NCI-H1436 treated with DMSO at 0.1 percent for 48 hours (cell line): Measurements from ENCODE around the gene ERF.

Experiments used
- DNase-seq: peaks from one replicate; lab custom pipeline; 2025; lab: John Stamatoyannopoulos, UW

ERF gene

DNA sequence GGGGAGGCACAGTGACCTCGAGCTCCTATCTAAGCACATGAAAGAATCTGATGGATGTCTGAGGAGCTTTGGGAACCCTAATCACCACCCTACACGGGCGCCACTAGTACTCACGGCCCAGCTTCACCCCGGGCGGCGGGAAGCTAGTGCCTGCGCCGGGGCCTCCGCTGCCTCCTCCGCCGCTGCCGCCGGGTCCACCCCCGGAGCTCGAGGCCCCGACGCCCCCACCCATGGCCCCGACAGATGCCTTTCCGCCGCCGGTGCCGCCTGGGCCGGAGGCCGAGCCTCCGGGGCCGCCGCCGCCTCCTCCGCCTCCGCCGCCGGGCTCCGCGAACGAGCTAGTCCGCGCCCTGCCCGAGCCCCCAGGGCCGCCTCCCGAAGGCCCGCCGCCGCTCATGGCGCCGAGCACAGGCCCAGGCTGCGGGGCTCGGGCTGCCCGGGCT lies 12.8 kb downstream of the ERF start:
- no peak for DNase-seq

GRCh38 chr19:42241279-42241678 lies 13.6 kb downstream of the ERF start:
- DNase-seq, result no peak

- DNase-seq, result no peak
These were observed 15.2 kb downstream of the ERF start for GRCh38 chr19:42239544-42240220.

DNA sequence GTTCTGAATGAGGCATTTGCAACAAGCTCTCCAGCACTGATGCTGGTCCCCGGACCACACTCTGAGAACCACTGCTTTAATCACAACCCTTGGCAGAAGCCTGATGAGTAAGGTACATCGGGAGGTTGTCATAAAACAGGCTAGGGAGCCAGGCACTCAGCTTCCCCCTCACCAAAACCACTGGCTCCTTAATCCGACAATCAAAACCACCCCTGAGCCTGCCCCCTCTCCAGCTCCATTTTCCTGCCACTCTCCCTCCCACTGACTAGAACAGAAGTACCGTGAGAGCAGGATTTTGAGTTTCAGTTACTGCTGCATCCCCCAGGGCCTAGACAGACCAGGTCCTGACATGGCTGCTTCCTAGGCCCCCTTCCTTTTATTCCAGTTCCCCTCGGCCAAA lies 19.7 kb downstream of the ERF start:
- no peak for DNase-seq

- no peak for DNase-seq
These were observed 20.6 kb downstream of the ERF start for GRCh38 chr19:42234364-42234763.

DNA sequence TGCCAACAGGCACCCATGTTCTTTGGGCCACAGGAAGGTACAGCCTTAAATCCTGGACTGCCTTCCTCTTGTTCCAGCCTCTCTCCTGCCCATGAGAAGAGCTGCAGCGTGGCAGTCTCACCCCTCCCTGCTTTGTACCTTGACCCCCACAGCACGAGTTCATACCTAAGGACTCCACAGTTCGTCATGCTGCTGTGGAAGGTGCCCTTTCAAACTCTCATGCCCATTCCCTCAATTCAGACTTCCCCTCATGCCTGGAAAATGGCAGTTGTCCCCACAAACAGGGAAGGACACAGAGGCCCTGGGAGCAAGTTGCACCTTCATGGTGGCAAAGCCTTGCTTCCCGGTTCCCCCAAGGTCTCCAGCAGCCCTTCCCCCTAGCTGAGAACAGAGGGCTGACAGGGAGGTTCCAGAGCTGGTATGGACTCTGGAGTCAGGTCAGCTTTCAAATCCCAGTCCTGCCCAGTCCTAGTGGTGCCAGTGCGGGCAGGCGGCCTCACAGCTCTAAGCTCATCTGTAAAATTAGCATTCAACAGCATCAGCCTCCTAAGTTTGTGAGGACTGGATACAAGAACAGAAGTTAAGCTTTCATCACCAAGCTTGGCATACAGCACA lies 21.1 kb downstream of the ERF start:
- DNase-seq, result no peak

DNA sequence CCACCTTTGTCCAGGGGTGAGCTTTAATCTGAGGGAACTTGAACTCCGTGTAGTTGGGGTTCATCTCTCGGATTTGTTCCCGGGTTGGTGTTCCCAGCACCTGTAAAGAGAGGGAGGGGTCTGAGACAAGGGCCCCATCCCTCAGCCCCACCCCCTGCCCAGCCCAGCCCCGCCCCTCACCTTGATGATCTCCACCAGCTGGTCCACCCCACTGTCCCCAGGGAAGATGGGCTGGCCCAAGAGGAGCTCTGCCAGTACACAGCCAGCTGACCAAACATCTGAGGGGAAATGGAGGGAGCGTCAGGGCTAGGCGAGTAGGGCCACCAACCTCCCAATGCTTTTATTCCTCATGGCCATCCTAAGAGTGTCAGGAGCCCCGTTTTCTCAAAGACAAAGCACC lies 21.8 kb downstream of the ERF start:
- no peak for DNase-seq

DNA sequence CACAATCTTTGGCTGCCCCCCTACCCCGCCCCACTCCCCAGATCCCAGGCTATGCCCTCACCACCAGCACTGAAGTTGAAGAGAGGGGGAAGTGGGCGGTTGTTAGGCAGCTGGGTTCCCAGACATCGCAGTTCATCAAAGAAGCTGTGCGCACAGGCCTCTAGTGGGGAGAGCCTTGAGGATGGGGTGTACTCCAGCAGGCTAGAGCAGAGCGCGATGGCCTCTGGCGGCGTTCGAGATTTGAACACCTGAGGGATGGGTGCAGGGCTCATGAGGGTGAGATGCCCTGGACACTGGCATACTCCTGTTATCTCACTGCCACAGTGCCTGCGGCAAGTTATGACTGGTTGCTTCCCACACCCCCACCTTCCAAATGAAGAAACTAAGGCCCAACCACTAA lies 22.5 kb downstream of the ERF start:
- DNase-seq, result no peak

GRCh38 chr19:42230571-42230970 lies 24.4 kb downstream of the ERF start:
- DNase-seq, result no peak

DNA sequence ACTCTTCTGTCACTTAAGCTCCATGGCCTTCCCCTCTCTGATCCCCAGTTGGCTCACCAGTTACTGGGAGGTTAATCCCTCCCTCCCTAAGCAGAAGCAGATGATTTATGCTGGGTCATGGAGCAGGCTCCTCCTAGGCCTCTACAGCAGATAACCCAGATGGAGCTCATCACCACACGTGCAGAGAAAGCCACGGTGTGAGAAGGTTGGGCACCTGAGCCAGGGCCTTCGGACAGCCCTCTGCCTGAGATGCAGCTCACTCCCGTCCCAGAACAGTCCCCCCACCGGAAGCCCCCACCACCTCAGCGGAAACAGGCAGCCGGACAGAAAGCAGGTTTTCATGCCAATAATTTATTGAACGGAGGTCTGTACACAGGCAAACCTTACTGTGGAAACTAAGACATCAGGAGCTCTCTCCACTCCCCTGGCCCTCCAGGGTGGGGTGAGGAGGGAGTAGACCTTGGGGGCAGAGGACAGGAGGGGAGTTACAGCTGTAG lies 25.0 kb downstream of the ERF start:
- DNase-seq, result no peak

- DNase-seq, result no peak
These were observed 25.6 kb downstream of the ERF start for GRCh38 chr19:42229301-42229854.

DNA sequence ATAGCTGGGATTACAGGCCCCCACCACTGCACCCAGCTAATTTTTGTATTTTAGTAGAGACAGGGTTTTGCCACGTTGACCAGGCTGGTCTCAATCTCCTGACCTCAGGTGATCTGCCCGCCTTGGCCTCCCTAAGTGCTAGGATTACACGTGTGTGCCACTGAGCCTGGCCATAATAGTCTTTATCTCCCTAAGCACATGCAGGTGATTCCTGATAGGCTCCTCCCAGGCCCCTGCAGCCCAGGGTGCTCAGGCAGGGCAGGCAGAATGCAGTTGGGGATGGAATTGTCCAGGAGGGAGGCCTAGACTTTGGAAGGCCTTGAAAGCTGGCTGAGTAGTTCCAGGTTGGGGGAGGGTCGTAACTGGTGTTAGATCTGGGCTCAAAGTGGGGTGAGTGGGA lies 26.3 kb downstream of the ERF start:
- DNase-seq, result no peak

GRCh38 chr19:42226886-42227285 lies 28.0 kb downstream of the ERF start:
- no peak for DNase-seq

DNA sequence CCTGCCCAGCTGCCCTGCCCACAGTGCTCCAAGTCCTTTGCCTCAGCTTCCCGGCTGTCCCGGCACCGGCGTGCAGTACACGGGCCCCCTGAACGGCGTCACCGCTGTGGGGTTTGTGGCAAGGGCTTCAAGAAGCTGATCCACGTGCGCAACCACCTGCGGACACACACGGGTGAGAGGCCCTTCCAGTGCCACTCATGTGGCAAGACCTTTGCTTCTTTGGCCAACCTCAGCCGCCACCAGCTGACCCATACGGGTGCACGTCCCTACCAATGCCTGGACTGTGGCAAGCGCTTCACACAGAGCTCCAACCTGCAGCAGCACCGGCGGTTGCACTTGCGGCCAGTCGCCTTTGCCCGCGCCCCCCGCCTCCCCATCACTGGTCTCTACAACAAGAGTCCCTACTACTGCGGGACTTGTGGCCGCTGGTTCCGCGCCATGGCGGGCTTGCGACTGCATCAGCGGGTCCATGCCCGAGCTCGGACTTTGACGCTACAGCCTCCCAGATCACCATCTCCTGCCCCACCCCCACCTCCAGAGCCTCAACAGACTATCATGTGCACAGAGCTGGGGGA lies 29.1 kb downstream of the ERF start:
- DNase-seq, result no peak

DNA sequence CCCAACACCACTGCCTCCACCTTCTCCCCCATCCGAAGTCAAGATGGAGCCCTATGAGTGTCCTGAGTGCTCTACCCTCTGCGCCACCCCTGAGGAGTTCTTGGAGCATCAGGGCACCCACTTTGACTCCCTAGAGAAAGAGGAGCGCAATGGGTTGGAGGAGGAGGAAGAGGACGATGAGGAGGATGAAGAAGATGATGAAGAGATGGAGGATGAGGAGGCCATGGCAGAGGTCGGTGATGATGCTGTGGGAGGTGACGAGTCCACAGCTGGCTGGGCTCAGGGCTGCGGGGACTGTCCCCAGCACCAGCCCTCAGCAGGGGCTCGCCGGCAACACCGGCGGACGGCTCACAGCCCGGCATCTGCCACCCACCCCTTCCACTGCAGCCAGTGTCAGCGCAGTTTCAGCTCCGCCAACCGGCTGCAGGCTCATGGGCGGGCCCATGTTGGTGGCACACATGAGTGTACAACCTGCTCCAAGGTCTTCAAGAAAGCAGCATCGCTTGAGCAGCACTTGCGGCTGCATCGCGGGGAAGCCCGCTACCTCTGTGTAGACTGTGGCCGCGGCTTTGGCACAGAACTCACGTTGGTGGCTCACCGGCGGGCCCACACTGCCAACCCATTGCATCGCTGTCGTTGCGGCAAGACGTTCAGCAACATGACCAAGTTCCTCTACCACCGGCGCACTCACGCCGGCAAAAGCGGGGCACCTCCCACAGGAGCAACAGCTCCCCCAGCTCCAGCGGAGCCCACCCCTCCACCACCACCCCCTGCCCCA lies 29.8 kb downstream of the ERF start:
- no peak for DNase-seq

- no peak for DNase-seq
These were observed 34.2 kb downstream of the ERF start for GRCh38 chr19:42220751-42221097.

GRCh38 chr19:42219812-42220750 lies 34.8 kb downstream of the ERF start, which contains the start of gene ZNF526:
TSS of gene ZNF526 (plus strand) at chr19:42220312. CDS start at chr19:42224404, 4,092 bp downstream.
- peak; percentile 94 for DNase-seq

- peak; percentile 87 for DNase-seq
These were observed 37.1 kb downstream of the ERF start, which contains the start of gene DEDD2 for GRCh38 chr19:42217520-42218437. TSS of gene DEDD2 (minus strand) at chr19:42217677. CDS start at chr19:42217007, 670 bp downstream.

- DNase-seq, result no peak
These were observed 38.0 kb downstream of the ERF start for GRCh38 chr19:42216653-42217519.
